Middle frontal gyrus (tissue), 1 donor: ENCODE data around the gene CMKLR1.

Experiments
- DNase-seq: peaks from one replicate; pipeline ENCODE4 v3.0.0-alpha.2; 2015; ENCODE audit warnings: low spot score; ENCODE audit errors: extremely low spot score

CMKLR1 gene

GRCh38 chr12:108337235-108338223 is 1.6 kb downstream of the CMKLR1 start:
- no peak for DNase-seq

DNA sequence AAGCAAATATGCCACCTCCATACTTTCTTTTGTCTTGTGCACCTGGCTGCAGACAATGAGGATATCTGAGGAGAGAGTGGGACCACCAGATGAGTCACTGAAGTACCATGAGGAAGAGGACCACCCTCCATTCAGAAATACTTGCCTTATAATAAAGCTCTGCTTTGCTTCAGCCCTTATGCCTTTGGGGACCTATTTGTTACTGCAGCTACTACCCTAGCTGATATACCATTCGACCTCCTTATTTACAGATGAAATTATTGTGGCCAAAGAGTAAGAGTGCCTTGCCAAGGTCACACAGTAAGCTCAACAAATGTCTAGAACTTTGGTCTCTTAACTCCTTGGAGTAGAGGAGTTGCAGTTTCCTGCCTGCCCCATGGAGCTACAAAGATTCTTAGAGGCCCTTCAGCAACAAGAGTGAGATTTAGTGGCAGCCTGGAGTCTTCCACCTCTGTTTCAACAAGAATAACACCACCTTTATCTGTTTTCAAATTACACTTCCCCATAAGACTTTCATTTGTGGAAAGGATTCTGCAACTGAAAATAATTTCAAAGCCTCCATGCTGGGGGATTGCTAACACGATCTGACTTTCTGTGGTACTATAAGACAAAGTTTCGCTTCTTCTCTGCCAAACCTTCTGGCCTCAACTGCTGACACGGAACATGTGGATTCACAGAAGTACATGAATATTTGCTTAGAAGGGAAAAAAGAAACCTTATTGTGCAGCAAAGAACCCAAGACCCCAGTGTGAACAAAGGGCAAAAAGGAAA is 3.6 kb downstream of the CMKLR1 start:
- DNase-seq, result no peak

- DNase-seq, result no peak
These were observed 5.0 kb downstream of the CMKLR1 start for GRCh38 chr12:108333898-108334699.

DNA sequence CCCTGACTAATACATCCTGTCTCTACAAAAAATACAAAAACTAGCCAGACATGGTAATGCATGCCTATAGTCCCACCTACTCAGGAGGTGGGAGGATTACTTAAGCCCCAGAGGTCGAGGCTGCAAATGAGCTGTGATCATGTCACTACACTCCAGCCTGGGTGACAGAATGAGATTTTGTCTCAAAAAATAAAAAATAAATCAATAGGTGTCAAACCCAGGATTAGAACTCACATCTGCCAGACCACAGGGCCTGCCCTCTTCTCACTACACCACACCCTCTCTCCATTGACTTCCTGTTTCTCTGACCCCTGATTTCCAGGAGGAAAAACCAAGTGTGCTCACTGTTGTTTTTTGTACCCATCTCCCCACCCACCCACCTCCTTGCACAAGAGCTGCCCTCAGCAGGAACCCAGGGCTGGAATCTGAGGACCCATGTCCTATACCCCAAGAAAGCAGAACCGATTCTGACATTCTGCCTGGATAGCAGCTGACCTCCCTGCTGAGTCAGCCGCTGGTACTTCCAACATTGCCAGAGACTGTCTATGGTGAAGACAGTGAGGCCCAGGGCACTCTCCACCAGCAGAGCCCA is 6.2 kb downstream of the CMKLR1 start:
- DNase-seq, result no peak

DNA sequence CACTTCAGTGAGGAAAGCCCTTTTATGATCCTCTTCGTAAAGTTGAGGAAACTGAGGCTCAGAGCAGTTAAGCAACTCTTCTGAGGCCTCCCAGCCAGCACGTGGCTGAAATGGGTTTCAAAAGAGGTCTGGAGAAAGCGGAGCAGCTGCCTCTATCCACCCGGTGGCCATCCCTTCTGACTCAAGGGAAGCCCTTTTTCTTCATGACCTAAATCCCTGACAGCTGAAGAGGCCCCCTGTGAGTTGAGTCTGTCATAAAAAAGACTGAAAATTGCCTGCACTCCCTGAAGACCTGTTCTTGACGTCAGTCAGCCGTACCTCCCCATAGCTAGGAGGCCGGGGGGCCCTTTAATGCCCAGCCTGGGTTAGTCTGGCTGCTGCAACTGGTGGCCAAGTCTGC is 10.7 kb downstream of the CMKLR1 start:
- DNase-seq, result no peak

GRCh38 chr12:108327621-108328344 is 11.3 kb downstream of the CMKLR1 start:
- DNase-seq, result no peak

DNA sequence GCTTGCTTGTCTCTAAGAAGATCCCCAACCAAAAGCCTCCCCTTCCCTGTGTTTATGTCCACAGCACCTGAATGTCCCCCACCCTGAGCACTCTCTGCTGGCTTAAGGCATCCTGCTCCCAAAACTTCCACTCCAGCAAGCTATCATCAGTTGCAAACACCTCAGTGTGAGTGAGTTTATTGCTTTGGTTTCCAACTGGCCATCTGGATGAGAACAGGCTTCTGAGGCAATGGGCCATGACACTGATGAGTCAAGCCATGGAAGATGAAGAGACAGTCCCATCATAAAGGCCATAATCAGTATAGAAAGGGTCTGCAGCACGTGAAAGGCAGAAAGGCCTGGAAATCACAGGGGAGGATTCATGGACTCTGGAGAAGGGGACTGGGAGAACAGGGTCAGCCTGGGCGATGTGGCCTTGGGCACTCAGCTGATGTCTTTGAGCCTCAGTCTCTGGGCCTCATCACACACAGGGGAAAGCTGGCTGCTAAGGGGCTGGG is 12.8 kb downstream of the CMKLR1 start:
- DNase-seq, result no peak

DNA sequence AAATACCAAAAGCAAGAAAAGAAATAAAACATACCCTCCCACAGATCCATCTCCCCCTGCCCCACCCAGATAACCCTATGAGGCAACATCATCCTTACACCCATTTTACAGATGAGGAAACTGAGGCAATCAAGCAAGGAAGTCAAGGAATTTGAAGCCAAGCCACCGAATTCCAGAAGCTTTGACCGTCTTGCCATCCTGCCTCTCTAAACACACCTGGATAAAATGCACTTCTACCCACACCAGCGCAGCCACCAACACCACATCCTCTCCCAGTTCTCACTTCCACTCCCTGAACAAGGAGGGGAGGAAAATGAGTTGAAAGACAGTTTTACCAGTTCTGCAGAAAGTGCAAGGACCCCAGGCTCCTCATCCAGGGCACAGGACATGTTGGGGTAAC is 13.6 kb downstream of the CMKLR1 start:
- no peak for DNase-seq

DNA sequence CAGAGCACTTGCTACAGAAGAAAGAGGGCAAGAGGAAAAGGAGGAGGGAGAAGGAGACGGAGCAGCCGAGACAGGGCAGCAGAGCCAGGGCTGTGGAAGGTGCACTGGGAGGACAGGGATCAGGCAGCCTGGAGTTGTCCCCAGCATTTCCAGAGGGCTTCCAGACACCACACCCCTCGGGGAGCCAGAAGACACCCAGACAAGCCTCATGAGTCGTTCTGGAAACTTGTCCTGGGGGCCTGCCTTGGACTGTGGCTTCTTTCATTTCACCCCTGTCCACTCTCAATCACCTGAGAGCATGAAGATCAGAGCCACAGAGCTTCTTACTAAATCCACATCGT is 14.1 kb downstream of the CMKLR1 start:
- no peak for DNase-seq

- no peak for DNase-seq
These were observed 14.6 kb downstream of the CMKLR1 start for GRCh38 chr12:108324351-108325017.

DNA sequence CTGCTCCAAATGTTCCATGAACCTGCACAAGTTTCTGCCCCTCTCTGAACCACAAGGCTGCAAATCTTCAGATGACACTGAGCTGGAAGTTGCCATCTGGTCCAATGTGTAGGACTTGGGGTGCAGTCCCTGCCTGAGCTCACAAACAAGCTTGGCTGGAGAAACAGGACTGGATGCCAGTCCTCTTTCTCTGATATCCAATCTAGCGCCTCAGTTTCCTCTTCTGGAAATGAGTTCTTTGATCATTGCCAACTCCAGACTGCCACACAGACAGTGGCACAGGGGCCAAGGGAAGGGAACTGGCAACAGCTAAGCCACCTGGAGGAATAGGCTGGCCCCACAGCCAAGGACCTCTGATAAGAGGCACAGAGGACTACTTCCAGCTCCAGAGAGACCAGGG is 15.5 kb downstream of the CMKLR1 start:
- DNase-seq, result no peak

DNA sequence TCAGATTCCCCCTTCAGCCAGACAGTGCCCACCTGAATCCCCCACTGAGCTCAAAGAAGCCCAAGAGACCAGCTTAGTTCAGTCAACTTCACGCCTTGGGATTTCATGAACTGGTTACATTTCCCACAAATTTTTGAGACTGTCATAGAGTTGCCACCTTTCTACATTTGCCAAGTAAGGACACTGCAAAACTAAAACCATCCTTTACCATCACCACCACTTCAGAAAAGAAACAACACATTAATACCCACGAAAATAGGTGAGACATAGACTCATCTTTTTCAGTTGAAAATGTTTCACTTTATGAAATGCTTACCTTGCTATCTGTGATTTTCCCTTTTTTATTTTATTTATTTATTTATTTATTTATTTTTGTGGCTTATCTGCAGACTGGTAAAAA is 16.1 kb downstream of the CMKLR1 start:
- no peak for DNase-seq

GRCh38 chr12:108321688-108322087 is 17.4 kb downstream of the CMKLR1 start:
- no peak for DNase-seq

DNA sequence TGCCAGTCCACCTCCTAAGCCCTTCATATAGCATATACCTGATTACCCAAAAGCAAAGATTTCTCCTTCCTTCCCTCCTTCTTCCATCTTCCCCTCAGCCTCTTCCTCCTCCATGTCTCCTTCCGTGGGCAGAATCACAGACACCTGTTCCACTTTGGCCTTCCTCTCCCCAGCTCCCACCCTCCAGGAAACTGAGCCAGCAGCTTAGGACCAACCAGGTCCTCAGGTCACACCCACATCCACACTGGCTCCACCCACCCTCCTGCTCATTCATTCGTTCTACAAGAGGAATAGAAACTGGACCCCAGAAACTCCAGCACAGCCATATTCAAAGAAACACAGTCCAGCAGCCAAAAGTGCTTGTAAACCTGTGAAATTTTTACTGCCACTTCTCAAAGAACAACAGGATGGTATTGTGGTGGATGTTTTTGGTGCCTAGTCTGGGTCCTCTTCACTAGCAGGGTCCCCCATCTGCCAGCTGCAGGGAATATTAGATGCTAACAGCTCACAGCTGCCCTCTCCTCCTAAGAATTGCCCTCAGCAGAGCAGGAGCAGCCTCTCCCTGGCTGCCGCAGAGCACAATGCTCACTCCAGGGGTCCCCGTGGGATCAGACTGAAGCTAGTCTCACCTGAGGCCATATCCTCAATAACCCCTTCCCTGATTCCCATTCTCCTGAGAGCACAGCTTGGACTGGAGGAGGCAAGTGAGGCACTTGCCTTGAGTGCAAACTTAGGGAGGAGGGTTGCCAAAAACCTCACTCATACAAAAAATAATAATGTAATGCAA is 18.4 kb downstream of the CMKLR1 start:
- DNase-seq, result no peak

- no peak for DNase-seq
These were observed 19.6 kb downstream of the CMKLR1 start for GRCh38 chr12:108319277-108320234.

DNA sequence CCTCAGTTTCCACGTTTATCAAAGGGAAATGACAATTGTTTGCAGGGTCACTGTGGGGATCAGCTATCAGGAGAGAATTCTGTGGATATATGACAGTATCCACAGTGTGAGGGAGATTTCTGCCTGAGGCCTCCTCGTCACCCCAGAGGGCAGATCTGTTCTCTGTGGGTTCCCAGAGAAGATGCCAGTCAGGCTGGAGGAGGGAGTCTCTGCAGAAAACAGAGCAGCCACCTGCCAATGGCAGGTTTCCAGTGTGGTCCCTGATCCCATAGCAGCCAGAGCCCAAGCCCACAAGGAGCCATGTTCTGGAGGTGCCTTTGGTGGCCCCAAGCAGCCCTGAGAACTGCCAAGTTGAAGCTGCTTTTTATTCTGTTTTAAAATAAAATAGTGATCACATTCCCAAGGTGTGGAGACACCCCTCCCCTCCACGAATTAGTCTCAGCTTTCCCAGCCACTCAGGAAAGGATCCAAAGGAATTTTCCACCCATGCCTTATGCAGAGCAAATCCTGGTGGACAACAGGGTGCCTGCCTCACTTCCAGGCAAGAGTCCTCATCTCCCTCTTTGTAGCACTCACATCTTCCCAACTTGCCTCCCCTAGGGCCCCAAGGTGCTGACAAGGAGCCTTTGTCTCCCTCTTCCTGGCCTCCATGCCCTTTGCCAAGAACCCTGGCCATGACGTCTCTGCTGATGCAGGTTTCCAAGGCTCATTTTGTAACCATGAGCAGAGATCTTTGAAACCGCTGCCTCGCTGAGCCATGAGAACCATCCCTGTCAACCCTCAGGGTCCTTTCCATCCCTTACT is 20.4 kb downstream of the CMKLR1 start:
- DNase-seq, result no peak
